HG03432 (cell line): ENCODE measurements around the gene GMPS.

Source experiments
- ATAC-seq: cut with Tn5 transposase; IDR thresholded peaks from one replicate; pipeline ENCODE4 v1.9.1; 2021; ENCODE audit warnings: mild to moderate bottlenecking, moderate library complexity; ENCODE audit not compliant: unreplicated experiment

The GMPS gene

DNA sequence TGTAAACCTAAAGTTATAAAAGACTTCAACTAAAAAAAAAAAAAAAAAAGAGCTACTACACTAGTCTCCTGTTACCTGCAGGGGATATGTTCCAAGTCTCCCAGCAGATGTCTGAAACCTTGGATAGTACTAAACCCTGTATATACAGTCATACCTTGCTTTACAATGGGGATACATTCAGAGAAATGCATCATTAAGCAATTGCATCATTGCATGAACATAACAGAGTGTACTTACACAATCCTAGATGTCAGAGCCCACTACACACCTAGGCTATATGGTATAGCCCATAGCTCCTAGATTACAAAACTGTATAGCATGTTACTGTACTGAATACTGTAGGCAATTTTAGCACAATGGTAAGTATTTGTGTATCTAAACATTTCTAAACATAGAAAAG lies 119.1 kb downstream of the GMPS start:
- ATAC-seq, result no peak

DNA sequence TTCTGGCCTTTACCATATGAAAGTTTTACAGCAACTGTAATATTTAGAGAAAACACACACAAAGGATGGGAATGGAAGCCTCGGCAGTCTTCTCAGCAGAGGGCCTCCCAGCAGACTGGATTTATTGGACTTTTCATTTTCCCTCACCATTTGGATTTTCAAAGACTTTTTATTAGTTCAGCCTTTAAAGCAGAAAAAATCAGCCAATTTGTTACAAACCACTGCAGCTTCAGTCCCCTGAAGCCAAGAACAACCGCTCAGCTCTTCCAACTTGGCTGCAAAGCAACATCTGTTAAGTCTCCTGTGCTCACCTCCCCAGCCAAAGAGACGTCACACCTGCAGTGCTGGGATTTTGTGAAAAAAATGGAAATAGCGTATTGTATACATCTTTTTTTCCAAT lies 120.8 kb downstream of the GMPS start:
- ATAC-seq, result no peak

- no peak for ATAC-seq
Observed at GRCh38 chr3:155991847-155992246, 121.4 kb downstream of the GMPS start.
